Measurements from ENCODE around the gene MCEE.
"Not testable (repeated sequence)": the region's sequence is repeated elsewhere in the genome, so short reads cannot be mapped to it uniquely, and the experiment has no call there.

Gene MCEE

GRCh38 chr2:71125506-71126294, 4.3 kb downstream of the MCEE start:
- DNase-seq: no peak

GRCh38 chr2:71122387-71123298, 7.4 kb downstream of the MCEE start:
- no peak for DNase-seq

DNA sequence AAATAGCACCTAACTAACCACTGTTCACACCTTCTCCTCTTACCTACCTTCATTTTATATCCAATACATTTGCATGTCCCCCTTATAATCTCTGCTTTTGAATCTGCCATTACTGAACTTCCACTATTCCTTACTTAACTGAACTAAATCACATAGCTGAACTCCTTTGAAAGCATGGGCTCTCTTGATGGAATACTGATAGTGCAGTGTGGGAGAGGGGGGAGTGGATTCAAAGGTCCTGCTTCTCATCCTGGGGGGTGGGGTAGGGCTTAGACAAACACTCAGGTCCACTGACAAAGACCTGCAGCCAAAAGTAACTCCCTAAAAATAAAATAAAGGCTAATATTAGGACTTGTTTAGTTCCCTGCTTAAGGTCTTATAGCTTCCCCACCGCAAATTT, 8.6 kb downstream of the MCEE start:
- DNase-seq: no peak

DNA sequence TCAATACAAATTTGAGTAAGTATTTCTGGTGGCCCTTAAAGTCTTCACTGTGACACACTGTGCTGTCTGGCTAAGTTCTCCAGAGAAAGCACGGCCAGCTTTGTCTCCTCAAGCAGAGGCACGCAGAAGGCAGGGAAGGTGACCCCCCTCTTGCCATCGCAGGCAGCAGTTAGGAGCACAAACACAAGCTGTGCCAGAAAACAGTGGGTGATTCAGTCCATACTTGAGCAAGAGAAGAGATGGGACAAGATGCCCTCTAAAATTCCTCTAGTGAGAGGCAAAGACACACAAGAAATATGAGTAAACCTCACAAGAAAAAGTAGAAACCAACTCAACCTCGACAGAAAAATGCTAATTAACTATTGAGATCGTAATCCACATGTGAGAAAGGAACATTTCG, 9.8 kb downstream of the MCEE start:
- no peak for DNase-seq

- no peak for DNase-seq
Measured at GRCh38 chr2:71117063-71117462, 13.0 kb downstream of the MCEE start.

GRCh38 chr2:71113843-71114242, 16.2 kb downstream of the MCEE start:
- DNase-seq: no peak

DNA sequence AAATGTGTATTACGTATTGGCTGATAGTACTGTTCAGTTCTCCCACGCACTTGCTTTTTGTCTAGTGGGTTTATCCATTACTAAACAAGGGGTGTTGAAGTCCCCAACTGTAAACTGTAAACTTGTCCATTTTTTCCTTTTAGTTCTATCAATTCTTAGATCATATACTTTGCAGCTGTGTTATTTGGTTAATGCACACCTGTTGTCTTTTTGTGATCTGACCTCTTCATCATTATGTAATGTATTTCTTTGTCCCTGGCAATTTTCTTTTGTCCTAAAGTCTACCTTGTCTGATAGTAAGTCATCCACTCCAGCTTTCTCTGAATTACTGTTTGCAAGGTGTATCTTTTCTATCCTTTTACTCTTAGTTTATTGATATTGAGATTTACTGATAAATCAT, 21.9 kb downstream of the MCEE start:
- no peak for DNase-seq

- not testable (repeated sequence) for DNase-seq
Measured at GRCh38 chr2:71106463-71106862, 23.6 kb downstream of the MCEE start.

GRCh38 chr2:71103809-71104208, 26.2 kb downstream of the MCEE start:
- no peak for DNase-seq

GRCh38 chr2:71102981-71103681, 26.9 kb downstream of the MCEE start:
- DNase-seq: no peak

GRCh38 chr2:71101656-71102055, 28.4 kb downstream of the MCEE start:
- no peak for DNase-seq

- DNase-seq: peak; percentile 60
Measured at GRCh38 chr2:71100195-71100964, 29.6 kb downstream of the MCEE start.

DNA sequence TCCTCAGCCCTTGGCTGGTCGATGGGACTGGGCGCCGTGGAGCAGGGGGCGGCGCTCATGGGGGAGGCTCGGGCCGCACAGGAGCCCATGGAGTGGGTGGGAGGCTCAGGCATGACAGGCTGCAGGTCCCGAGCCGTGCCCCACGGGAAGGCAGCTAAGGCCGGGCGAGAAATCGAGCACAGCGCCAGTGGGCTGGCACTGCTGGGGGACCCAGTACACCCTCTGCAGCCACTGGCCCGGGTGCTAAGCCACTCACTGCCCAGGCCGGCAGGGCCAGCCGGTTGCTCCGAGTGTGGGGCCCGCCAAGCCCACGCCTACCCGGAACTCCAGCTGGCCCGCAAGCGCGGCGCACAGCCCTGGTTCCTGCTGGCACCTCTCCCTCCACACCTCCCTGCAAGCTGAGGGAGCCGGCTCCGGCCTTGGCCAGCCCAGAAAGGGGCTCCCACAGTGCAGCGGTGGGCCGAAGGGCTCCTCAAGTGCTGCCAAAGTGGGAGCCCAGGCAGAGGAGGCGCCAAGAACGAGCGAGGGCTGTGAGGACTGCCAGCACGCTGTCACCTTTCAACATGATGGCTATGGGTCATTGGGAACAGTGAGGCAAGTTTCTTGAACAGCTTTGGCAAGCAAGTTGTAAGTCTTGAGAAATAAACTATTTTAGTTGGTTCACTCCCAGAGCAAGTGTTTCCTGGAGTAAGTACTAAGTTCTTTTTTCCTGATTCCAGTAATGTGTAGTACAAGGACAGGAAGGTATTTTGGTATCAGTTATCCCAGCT, 37.4 kb downstream of the MCEE start:
- DNase-seq: not testable (repeated sequence)

GRCh38 chr2:71091808-71092207, 38.2 kb downstream of the MCEE start:
- not testable (repeated sequence) for DNase-seq

GRCh38 chr2:71089475-71089874, 40.6 kb downstream of the MCEE start:
- DNase-seq: not testable (repeated sequence)

- not testable (repeated sequence) for DNase-seq
Measured at GRCh38 chr2:71085325-71086003, 44.6 kb downstream of the MCEE start.

DNA sequence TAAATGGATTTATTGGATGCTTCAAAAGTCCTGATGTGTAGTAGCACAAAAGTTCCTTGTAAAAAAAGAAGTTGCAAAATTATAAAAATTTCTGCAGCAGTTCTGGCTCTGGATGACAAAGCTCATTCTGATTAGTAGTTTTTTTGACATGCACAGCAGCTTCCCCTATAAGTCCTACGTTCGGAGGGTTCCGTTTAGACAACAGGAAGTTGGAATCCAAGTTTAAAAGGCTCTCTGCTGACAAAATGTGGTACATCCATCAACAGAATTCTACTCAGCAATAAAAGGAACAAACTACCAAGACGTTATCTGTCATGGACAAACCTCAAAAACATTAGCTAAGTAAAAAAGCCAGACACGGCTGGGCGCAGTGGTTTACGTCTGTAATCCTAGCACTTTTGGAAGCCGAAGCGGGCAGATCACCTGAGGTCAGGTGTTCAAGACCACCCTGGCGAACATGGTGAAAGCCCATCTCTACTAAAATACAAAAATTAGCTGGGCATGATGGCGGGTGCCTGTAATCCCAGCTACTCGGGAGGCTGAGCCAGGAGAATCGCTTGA, 46.2 kb downstream of the MCEE start:
- not testable (repeated sequence) for DNase-seq

DNA sequence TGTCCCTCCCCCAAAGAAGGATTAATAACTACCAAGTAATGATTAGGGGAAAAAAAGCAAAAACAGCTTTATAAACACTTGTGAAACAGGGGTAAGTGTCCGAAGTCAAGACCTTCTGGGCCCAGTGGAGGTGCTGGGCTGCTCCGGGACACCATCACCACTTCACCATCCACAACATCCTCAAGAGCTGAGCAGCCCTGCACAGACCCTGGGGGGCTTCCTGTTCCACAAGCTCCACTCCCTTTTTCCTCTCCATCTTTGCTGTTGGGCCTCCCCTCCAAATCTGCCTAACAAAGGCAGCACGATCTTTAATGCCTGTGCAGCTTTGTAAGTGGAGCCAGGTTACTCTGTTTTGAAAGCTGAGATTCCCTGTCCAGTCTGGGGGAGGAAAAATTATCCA, 46.7 kb downstream of the MCEE start:
- not testable (repeated sequence) for DNase-seq

- DNase-seq: peak; percentile 76
Measured at GRCh38 chr2:71082402-71083252, 47.4 kb downstream of the MCEE start.

- DNase-seq: no peak
Measured at GRCh38 chr2:71078624-71079023, 51.4 kb downstream of the MCEE start.

All from activated CD8-positive, alpha-beta memory T cell treated with anti-CD3 and anti-CD28 coated beads, Interleukin-2, amount 50 U/mL, for 48 hours (primary cell).